Activated naive CD4-positive, alpha-beta T cell treated with anti-CD3 and anti-CD28 coated beads, Interleukin-2, amount 10 ng/mL, durations not matched to agents 7 days and 5 days (primary cell): ENCODE results near the gene TRA2A.

Experiments
- CTCF ChIA-PET: fragments of 350-600 bp; sonication (Branson Sonifier 250); formaldehyde crosslinking; loops from one replicate; lab custom pipeline; 2021; ENCODE audit warnings: antibody characterized with exemption; lab: Charles Lee
- DNase-seq: peaks from one replicate; pipeline ENCODE4 v3.0.0-alpha.2; 2020
- H3K27ac Mint-ChIP-seq: one replicate; pipeline ENCODE4 v1.8.0; 2021; ENCODE audit warnings: mild to moderate bottlenecking, moderate library complexity, mixed read lengths
- H3K27me3 Mint-ChIP-seq: one replicate; pipeline ENCODE4 v1.8.0; 2021; ENCODE audit warnings: mild to moderate bottlenecking, mixed read lengths
- H3K36me3 Mint-ChIP-seq: one replicate; pipeline ENCODE4 v1.8.0; 2021; ENCODE audit warnings: mixed read lengths
- H3K4me1 Mint-ChIP-seq: one replicate; pipeline ENCODE4 v1.8.0; 2021; ENCODE audit warnings: mixed read lengths
- H3K4me3 Mint-ChIP-seq: one replicate; pipeline ENCODE4 v1.8.0; 2021; ENCODE audit warnings: mild to moderate bottlenecking, moderate library complexity, mixed read lengths
- H3K9me3 Mint-ChIP-seq: one replicate; pipeline ENCODE4 v1.8.0; 2021; ENCODE audit warnings: mixed read lengths

The TRA2A gene

DNA sequence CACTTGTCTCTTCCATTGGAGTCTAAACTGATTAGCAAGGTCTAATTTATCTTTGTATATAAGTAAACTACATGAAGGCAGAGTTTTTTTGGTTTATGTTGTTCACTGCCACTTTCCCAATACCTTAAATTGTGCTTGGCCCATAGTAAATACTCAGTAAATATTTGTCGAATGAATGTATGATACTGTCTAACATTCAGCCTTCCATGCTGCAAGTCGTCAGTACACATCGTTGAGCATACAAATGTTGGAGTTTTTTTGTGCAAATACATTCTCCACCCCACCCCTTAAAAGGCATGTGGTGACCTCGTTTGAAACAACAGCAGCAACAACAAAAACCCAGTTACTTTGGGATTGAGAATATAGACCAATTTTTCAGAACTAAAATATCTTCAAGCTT is 44.1 kb downstream of the TRA2A start:
- H3K4me1 Mint-ChIP-seq = peaks cover 11% of the 10 kb centered on the region
- no peak for DNase-seq
- CTCF ChIA-PET = no interaction called here
- no peaks in the 10 kb centered on the region for H3K9me3 Mint-ChIP-seq
- H3K27ac Mint-ChIP-seq = no peak overlapping the region
- H3K4me3 Mint-ChIP-seq = no peak overlapping the region
- peaks cover 2% of the 10 kb centered on the region for H3K36me3 Mint-ChIP-seq
- H3K27me3 Mint-ChIP-seq = peaks cover 9% of the 10 kb centered on the region

DNA sequence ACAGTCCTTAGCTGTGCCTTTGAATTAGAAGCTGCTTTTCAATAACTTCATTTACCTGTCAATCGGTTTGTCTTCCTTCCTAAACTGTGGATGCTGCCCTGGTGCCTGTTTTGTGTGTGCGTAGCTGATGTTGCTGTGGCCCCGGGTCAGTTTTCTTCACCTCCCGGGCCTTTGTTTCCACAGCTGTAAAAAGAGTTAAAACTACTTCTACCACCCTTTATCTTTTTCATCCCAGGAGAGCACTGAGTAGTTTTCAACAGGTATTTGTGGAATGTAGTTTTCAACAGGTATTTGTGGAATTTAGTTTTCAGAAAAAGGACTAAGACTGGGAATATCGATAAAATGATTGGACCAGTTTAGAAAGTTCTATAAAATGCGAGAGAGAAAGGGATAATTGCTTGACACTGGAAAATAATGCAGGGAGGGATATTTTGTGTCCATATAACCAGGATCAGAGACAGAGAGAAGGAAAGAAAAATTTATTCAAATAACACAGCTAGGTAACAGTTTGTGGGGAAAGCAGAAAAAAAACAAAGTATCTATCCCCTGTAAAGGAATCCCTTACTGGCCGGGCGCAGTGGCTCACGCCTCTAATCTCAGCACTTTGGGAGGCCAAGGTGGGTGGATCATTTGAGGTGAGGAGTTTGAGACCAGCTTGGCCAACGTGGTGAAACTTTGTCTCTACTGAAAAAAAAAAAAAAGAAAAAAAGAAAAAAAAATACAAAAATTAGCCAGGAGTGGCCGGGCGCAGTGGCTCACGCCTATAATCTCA is 45.6 kb downstream of the TRA2A start:
- CTCF ChIA-PET = no interaction called here
- Mint-ChIP-seq H3K4me1 (peaks cover 9% of the 10 kb centered on the region), H3K36me3 (peaks cover 2% of the 10 kb centered on the region), H3K27me3 (peaks cover 19% of the 10 kb centered on the region), H3K9me3 (no peaks in the 10 kb centered on the region), H3K4me3 (no peak overlapping the region), H3K27ac (no peak overlapping the region)
- DNase-seq = no peak

DNA sequence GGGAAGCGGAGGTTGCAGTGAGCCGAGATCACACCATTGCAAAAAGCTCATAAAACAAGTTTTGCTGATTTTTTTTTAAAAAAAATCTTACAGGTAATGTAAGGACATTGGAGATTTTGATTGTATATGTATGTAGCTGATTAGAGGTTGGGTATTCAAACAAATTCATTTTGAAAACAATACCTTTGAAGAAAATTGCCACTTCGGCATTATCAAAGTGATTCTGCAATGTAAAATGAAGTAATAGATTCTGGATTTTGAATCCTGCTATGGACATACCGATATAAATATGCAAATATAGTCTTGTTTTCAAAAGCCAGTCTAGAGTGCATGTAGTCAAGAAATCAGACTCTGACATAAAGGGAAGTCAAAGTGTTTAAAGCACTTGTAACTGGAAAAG is 49.1 kb downstream of the TRA2A start:
- no peak for DNase-seq
- no peaks in the 10 kb centered on the region for H3K4me1 Mint-ChIP-seq
- no peaks in the 10 kb centered on the region for H3K36me3 Mint-ChIP-seq
- peaks cover 40% of the 10 kb centered on the region for H3K27me3 Mint-ChIP-seq
- H3K4me3 Mint-ChIP-seq = no peak overlapping the region
- H3K27ac Mint-ChIP-seq = no peak overlapping the region
- H3K9me3 Mint-ChIP-seq = no peaks in the 10 kb centered on the region
- CTCF ChIA-PET = no interaction called here

DNA sequence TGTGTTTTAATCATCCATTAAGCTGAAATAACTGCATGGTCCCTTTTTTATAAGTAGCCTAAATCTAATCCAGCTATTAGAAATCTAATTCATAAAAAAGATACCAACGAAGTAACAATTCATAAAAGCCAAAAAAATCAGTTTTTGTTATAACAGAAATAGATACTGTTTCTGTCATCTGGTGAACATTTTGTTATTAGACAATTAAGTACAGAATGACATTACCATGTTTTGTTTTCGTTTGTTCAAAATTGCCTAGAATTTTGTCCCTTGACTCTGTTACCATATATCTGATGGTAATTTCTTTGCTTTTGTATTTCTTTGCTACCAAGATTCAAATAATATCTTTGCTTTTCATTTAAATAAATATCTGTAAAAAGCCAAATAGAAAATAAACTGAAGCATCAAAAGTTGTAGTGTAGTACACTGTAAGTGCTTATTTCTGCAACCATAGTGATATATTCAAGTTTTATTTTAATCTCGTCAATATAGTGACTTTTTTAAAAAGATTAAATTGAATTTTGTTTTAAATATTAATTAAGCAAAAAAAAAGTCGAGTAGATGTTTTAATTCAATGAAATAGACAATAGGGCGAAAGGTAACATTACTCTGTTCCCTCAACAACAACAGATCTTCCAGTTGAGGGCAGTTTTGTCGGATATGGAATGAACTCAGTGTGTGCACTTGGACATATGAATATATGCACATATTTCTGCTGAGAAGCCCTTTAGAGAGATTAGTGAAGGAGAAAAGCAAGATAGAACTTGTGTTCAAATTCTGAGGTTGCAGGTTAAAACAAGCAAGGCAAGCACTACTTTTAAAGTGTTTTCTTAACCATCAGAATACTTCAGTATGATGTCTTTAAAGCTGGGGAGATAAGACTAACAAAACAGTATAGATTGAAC is 53.6 kb downstream of the TRA2A start:
- H3K36me3 Mint-ChIP-seq = no peaks in the 10 kb centered on the region
- H3K27me3 Mint-ChIP-seq = peaks cover 68% of the 10 kb centered on the region
- H3K27ac Mint-ChIP-seq = no peak overlapping the region
- CTCF ChIA-PET = interaction anchor here (1.4 kb wide), 1 partner anchor 120 kb away, joined by 3 read pairs; no protein-coding TSS in a partner anchor
- H3K4me1 Mint-ChIP-seq = peaks cover 12% of the 10 kb centered on the region
- no peaks in the 10 kb centered on the region for H3K9me3 Mint-ChIP-seq
- H3K4me3 Mint-ChIP-seq = no peak overlapping the region
- DNase-seq = no peak

DNA sequence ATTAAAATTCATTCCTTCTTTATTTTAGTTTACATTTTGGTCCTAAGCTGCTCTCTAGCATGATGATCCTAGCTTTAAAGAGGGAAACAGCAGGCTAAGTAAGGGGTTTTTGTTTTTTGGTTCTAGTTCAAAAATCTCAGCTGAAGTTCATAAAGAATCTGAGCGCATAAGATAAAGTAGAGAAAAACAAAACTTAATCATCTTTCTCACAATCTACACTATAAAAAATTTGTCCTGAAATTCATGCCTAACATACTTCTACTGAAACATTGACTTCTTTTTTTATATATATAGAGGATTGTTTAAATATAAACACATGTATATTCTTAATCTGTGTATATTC is 54.7 kb downstream of the TRA2A start:
- CTCF ChIA-PET = no interaction called here
- DNase-seq = no peak
- peaks cover 2% of the 10 kb centered on the region for H3K36me3 Mint-ChIP-seq
- no peaks in the 10 kb centered on the region for H3K9me3 Mint-ChIP-seq
- H3K27me3 Mint-ChIP-seq = peaks cover 73% of the 10 kb centered on the region
- H3K4me3 Mint-ChIP-seq = no peak overlapping the region
- peaks cover 14% of the 10 kb centered on the region for H3K4me1 Mint-ChIP-seq
- H3K27ac Mint-ChIP-seq = no peak overlapping the region

DNA sequence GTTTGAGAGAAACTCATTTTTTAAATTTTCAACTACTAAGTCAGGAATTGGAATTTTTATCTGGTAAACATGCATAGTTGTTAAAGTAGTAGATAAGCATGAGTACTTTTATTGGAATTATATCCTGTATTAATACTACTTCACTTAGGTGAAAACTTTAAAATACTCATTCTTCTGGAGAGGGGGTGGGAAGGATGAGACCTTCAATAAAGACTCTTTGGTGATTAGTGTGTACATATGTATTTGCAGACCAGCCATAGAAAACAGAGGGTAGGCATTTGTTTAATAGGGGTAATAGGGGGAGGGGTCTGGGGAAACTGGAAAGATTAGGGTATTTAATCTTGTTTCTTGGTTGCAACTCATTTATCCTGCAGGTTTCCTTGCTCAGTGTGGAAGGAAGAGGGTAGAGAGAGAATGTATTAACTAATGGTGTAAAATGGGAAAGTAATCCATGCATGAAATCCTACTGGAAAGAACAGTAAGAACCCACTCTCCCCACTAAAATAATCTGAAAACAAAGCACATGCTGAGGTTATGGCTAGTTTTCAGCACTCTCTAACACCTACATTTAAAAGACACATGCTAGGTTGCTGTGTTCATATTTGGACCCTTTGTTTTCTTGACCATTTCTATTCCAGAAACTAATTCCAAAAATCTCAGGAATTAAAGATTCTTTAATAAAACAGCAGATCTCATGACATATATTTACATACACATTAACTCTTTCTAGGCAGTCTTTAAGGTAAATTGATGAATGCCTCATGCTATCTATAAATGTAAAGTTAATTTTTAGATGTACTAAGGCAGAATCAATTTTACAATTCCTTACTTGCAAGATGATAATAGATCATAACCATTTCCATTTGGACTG is 55.3 kb downstream of the TRA2A start:
- H3K27ac Mint-ChIP-seq = peak overlapping the region; percentile 12
- no peak for DNase-seq
- CTCF ChIA-PET = no interaction called here
- no peak overlapping the region for H3K4me3 Mint-ChIP-seq
- H3K9me3 Mint-ChIP-seq = no peaks in the 10 kb centered on the region
- H3K4me1 Mint-ChIP-seq = peaks cover 16% of the 10 kb centered on the region
- peaks cover 73% of the 10 kb centered on the region for H3K27me3 Mint-ChIP-seq
- peaks cover 2% of the 10 kb centered on the region for H3K36me3 Mint-ChIP-seq

DNA sequence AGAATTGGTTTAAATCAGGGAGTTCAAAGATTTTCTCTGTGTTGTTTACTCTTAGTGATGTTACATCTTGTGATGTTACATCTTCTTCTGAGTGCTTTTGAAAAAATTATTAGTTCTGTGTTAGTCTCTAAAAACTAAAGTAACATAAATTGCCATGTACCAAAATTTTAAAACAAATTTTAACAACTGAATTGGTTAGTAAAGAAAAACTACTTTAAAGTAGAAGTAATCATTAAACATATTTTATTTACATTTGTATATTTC is 56.3 kb downstream of the TRA2A start:
- DNase-seq = no peak
- Mint-ChIP-seq H3K4me3 (no peak overlapping the region), H3K27me3 (peaks cover 75% of the 10 kb centered on the region), H3K9me3 (no peaks in the 10 kb centered on the region), H3K27ac (no peak overlapping the region), H3K4me1 (peaks cover 24% of the 10 kb centered on the region), H3K36me3 (peaks cover 2% of the 10 kb centered on the region)
- CTCF ChIA-PET = interaction anchor here (1.0 kb wide), 1 partner anchor 202 kb away, joined by 3 read pairs; no protein-coding TSS in a partner anchor

DNA sequence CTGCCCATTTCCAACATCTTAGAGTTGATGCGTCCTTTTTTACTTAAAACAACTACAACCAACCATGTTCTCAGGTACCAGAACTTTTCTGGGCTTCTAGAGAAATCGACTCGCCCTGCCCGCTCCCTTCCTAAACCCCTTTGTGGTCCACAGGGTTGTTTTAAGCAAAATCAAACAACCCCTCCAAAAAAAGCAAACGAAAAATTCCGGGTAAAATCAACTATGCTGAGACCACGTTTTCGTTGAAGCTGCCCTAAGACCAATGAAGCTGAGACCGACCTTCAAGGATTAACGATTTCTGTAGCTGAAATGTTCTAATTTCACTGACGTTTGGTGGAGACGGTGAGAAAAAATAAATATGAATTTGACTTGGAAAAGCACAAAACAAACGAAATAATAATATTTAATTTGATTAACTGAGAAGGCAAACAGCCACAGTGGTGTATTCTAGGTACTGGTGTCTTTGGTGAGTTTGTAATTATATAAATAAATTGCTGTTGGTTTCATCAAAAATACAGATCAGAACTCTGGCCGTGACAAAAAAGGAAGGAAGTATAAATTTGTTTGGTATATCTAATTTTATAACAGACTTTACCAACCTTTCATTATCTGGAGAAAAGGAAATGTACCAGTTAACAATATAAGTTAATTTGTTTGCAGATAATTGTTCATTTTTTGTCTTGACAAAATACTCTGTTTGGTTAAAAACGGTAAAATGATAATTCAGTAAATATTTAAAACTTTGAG is 56.8 kb downstream of the TRA2A start:
- H3K9me3 Mint-ChIP-seq = no peaks in the 10 kb centered on the region
- DNase-seq = no peak
- H3K4me3 Mint-ChIP-seq = peak overlapping the region; percentile 68
- H3K27ac Mint-ChIP-seq = peak overlapping the region; percentile 16
- CTCF ChIA-PET = interaction anchor here (1.0 kb wide), 1 partner anchor 202 kb away, joined by 3 read pairs; no protein-coding TSS in a partner anchor
- peaks cover 2% of the 10 kb centered on the region for H3K36me3 Mint-ChIP-seq
- peaks cover 29% of the 10 kb centered on the region for H3K4me1 Mint-ChIP-seq
- H3K27me3 Mint-ChIP-seq = peaks cover 75% of the 10 kb centered on the region

DNA sequence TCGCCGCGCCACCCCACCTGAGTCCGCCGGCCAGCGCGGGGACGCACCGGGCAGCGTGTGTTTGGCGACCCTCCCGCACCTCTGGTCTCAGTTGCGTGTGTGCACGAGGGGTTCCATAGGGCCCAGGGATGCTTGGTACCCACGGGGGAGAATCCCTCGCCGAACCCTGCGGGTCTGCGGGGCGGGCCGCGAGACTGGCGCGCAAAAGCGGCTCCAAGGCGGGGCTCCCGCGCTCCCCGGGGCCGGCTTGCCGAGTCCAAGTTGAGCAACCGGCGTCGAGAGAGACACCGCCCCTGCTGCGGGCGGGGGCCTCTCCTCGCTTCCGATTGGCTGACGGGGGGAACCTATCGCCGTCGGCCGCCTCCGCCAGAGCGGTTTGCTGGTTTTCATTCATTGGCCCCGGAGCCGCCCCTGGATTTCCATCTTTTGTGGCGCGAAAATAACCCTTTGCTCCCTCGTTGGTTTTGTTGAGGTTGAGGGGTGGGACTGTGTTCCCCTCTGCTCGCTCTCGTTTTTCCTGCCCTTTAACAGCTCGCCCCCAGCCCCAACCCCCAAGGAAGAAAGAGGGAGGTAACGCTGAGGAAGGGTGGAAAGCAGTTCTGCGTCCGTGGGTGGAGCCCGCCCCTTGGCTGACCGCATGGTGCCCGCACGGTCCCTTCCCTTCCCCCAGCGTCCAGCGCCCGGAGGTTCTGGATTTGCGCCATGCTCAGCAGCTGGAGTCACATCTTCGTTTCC is 57.5 kb downstream of the TRA2A start:
- Mint-ChIP-seq H3K4me3 (peak overlapping the region; percentile 68), H3K9me3 (no peaks in the 10 kb centered on the region), H3K27me3 (peaks cover 79% of the 10 kb centered on the region), H3K36me3 (peaks cover 4% of the 10 kb centered on the region), H3K4me1 (peaks cover 32% of the 10 kb centered on the region), H3K27ac (peak overlapping the region; percentile 16)
- peak; percentile 89 for DNase-seq
- CTCF ChIA-PET = interaction anchor here (1.0 kb wide), 1 partner anchor 201 kb away, joined by 3 read pairs; no protein-coding TSS in a partner anchor

DNA sequence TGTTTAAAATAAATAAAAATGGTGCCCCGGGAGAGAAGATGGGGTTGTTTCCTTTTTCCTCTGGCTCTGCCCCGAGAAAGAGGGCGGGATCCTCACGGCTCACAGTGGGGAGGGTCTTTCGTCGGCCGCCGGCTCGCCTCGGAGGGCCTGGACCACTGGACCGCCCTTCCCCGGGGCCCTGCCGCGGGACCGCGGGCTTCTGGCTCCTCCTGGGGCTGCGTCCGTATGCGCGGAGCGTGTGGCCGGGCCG is 58.0 kb downstream of the TRA2A start:
- peaks cover 81% of the 10 kb centered on the region for H3K27me3 Mint-ChIP-seq

DNA sequence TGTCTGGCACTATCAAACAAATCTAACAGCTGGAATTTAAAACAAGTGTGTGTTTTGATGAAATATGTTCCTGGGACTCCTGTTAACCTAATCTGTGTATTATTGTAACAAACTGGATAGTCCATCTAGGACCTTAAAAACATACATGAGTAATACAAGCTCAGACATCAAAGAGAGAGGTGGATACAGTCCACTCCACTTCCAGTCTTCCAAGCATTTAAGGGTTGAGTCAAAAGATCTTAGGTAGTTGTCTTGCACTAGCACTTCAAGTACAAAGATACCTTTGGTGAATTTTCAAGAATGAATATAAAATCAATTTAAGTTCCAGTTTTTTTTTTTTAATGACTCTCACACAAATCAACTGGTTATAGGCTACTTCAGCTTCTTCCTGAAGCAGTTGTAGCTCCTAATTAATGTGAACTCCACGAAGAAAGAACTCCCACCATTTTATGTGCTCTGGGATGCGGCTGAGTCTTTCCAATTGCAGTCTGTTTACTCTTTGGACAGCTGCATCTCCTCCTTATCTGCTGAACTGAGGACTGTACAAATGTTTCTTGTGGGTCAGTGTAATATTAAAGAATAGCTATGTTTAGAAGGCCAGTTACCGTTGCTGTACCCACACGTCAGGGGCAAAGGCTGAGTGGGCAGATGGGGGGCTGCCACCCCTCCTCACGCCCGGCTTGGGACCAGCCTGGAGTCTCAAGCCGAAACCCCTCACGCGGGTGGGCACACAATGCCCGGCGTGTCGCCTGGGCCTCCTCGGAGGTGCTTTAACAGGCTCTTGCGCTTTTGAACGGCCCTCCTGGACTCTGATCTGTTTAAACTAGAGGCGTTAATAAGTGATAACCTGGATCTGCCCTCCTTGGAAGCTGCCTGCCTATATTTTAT is 58.6 kb downstream of the TRA2A start:
- H3K4me3 Mint-ChIP-seq = peak overlapping the region; percentile 55
- peaks cover 4% of the 10 kb centered on the region for H3K36me3 Mint-ChIP-seq
- DNase-seq = no peak
- H3K27ac Mint-ChIP-seq = no peak overlapping the region
- H3K9me3 Mint-ChIP-seq = no peaks in the 10 kb centered on the region
- peaks cover 81% of the 10 kb centered on the region for H3K27me3 Mint-ChIP-seq
- CTCF ChIA-PET = interaction anchor here (0.8 to 1.7 kb wide), 3 partner anchors 55 to 200 kb away, joined by 3 to 9 read pairs (median 4); no protein-coding TSS in a partner anchor
- H3K4me1 Mint-ChIP-seq = peaks cover 38% of the 10 kb centered on the region

More for the DNA sequence above, 58.0 kb downstream of the TRA2A start:
- CTCF ChIA-PET = interaction anchor here (1.7 kb wide), 1 partner anchor 201 kb away, joined by 9 read pairs; no protein-coding TSS in a partner anchor
- Mint-ChIP-seq H3K36me3 (peaks cover 4% of the 10 kb centered on the region), H3K4me3 (peak overlapping the region; percentile 68), H3K27ac (no peak overlapping the region), H3K4me1 (peaks cover 35% of the 10 kb centered on the region), H3K9me3 (no peaks in the 10 kb centered on the region)
- no peak for DNase-seq

DNA sequence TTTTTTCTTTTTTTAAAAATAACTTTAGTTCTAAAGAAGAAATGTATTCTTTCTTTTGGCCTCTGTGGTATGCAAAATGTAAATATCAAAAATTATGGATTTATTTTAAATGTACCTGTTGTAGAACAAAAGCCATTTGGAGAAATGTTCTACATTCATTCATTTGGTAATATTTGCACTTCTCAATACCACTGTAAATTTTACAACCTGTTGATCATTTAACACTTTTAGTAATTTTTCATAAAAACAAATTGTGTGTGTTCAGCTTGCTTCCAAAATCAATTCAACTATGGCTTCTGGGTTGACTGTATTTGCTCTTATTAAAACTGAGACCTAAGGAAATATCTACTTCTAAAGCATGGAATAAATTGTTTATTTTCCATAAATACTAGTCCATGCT is 59.2 kb downstream of the TRA2A start:
- peaks cover 87% of the 10 kb centered on the region for H3K27me3 Mint-ChIP-seq
- no peaks in the 10 kb centered on the region for H3K9me3 Mint-ChIP-seq
- H3K4me1 Mint-ChIP-seq = peaks cover 44% of the 10 kb centered on the region

More for the DNA sequence above, 59.2 kb downstream of the TRA2A start:
- Mint-ChIP-seq H3K27ac (no peak overlapping the region), H3K4me3 (no peak overlapping the region), H3K36me3 (peaks cover 4% of the 10 kb centered on the region)
- DNase-seq = no peak
- CTCF ChIA-PET = interaction anchor here (0.8 to 1.7 kb wide), 3 partner anchors 56 to 199 kb away, joined by 3 to 9 read pairs (median 4); no protein-coding TSS in a partner anchor
